Cardiac fibroblast (primary cell): ENCODE measurements around the gene MAGI1.
A peak's percentile ranks its signal among the peaks of the same experiment; 100 is the strongest.

ENCODE experiments used
- DNase-seq, 2 donors: peaks; one replicate each; pipeline versions ENCODE4 v3.0.0 to v3.0.0-alpha.2; 2010; ENCODE audit warnings: low read depth in 2 of 2
- H3K4me3 ChIP-seq, 2 donors: replicated peaks in 1 of 2; 1 replicate in 1 of 2; 2 replicates in 1 of 2; pipeline ENCODE4 v1.5.1; 2011; ENCODE audit warnings: low read depth in 2 of 2, low read length in 2 of 2, mild to moderate bottlenecking in 2 of 2, moderate library complexity in 1 of 2
- TF ChIP-seq, protein P1 (sequence below): IDR thresholded peaks from one replicate; pipeline ENCODE4 v1.5.1; 2011; ENCODE audit warnings: low read depth, mild to moderate bottlenecking, low read length, inconsistent platforms

MAGI1 gene

DNA sequence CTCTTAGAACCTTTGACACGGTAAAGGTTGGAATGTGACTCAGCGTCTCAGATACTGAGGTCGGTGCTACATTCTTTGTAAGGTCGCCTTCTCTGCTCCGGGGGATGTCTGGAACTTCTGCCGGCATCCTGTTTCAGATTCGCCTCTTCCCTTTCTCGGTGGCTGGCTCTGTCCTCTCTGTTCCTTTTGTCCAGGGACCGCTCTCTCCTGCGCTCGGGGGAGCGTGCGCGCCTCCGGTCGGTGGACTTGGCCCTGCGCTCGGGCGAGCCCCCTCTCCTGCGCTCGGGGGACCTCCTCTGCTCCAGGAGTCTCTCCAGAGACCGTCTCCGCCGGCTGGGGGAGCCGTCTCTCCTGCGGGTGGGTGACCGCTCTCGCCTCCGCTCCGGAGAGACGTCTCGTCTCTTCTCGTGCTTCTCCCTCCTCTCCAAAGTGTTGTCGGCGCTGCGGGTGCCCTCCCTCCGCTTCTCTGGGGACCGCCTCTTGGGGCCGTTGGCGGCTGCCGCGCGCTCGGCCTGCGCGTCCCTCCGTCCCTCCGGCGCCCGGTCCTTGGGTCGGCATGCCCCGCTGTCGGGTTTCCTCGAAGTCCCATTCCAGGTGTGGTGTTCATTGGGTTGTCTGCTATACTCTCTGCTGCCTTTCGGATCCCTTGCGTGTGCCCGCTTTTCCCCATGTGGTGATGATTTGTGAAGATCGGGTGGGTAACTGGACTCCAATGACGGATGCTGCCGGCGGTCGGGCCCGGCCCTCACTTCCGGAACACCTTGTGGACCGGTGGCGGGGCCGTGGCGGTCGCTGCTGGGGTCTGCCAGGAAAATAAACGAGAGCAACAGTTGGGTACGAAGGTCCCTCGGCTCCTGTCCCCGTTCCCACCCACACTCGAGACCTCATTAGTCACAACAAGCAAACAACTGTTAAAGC, 682.1 kb downstream of the MAGI1 start:
- H3K4me3 ChIP-seq: peak overlapping the region; percentile 21 to 38
- TF ChIP-seq, protein P1, sequence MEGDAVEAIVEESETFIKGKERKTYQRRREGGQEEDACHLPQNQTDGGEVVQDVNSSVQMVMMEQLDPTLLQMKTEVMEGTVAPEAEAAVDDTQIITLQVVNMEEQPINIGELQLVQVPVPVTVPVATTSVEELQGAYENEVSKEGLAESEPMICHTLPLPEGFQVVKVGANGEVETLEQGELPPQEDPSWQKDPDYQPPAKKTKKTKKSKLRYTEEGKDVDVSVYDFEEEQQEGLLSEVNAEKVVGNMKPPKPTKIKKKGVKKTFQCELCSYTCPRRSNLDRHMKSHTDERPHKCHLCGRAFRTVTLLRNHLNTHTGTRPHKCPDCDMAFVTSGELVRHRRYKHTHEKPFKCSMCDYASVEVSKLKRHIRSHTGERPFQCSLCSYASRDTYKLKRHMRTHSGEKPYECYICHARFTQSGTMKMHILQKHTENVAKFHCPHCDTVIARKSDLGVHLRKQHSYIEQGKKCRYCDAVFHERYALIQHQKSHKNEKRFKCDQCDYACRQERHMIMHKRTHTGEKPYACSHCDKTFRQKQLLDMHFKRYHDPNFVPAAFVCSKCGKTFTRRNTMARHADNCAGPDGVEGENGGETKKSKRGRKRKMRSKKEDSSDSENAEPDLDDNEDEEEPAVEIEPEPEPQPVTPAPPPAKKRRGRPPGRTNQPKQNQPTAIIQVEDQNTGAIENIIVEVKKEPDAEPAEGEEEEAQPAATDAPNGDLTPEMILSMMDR: no peak
- DNase-seq: peak in 1 of 2 donors; percentile 20

DNA sequence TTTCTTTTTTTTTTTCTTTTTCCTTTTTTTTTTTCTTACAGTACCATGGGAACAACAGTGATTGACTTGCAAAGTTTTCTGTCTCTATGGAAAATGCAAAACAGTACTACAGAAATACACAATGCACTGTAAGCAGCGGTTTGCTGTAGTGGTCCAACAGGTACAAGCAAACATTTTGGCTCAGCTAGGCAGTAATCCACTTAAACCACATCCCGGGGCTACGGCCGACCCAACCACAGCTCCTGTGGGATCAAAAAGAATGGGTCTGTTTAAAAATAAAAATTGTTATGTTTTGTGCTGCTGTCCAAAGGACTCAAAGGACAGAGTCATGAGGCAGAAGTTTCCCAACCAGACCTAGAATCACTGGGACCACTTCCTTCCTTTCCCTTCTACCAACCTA, 683.8 kb downstream of the MAGI1 start:
- DNase-seq: no peak
- no peak overlapping the region for H3K4me3 ChIP-seq
- TF ChIP-seq, protein P1: no peak

DNA sequence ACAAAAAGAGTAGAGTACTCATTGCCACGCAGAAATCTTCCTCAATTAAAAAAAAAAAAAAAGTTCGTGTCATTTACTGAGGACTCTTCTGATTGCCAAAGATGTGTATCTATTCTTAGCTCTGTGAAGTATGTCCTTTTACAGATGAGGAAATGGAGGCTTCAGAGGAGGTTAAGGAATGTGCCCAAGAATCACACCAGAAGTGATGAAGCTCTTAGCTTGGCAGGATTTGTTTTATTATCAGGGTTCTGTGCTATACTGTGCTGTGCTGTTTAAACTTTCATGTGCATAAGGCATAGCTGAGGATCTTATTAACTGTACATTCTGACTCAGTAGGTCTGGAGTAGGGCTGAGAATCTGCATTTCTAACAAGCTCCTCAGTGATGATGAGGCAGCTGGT, 685.8 kb downstream of the MAGI1 start:
- no peak overlapping the region for H3K4me3 ChIP-seq
- TF ChIP-seq, protein P1: no peak
- peak in 1 of 2 donors; percentile 8 for DNase-seq

DNA sequence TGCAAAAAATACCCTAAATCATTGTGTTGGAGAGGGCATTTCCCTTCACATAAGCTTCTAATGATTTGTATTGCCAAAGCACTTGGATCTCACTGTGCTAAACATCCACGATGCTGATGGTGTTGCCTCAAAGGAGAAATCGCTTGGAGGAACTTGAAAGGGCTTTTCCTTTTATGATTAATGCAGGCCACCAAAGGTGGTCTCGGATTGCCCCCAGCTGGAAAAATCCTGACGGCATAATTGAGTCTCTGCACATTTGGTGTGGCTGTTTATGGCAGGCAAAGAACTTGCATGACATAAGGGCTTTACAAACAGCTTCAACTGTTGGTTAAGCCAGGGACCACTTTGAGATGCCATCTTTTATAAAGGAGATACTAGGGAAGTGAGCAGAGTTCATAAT, 687.0 kb downstream of the MAGI1 start:
- no peak overlapping the region for H3K4me3 ChIP-seq
- no peak for DNase-seq
- TF ChIP-seq, protein P1: no peak

DNA sequence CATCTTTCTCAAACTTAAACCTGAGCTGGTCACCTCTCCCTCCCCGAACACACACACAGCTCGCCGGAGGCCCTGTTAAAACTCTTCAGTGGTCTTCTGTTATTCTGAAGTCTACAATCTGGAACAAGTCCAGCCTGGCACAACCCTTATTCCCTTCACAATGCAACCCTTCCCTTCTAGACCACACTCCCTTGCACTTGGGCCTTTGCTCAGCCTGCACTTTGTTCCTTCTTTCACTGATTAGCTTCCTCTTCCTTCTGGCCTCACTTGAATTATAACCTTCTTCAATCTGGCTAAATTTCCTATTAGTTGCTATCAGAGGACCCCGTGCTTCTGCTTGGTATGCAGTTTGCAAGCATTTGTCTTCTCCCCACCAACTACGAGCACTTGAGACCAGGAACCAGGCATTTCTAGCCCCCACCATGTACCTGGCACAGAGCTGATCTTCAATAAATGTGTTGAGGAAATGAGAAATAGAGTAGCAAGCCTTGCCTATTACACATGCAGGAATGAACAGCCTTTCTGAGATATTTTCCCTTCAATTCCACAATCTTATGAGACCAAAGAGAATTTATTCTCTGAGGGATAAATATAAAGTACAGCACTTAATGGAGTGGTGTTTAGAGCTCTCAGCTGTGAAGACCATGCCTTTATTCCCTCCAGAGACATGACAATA, 687.8 kb downstream of the MAGI1 start:
- H3K4me3 ChIP-seq: no peak overlapping the region

DNA sequence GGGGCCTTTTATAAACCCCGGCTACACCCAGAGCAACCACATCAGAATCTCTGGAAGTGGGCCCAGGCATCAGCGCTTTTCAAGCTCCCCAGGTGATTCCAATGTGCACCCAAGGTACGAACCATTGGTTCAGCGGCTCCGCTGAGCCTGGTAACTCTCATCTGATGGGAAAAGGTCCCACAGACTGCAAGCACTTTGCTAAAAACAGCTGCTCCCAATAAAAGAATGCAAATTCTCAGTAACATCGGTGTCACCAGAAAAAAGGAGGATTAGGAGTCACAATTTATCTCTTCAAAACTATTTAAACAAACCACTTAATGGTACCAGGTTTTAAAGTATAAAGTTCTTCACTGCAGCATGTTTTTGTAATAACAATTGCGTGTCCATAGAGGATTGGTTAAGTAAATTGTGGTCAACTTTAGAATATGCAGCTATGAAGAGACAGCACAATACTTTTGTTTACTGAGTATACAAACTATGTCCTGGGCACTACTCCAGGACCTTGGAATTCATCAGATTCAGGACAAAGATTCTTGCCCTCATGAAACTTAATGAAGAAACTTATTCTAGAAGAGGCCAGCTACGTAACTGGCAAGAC, 690.2 kb downstream of the MAGI1 start:
- H3K4me3 ChIP-seq: no peak overlapping the region
- TF ChIP-seq, protein P1: no peak
- DNase-seq: peak; percentile 58 to 65

More for the DNA sequence above, 687.8 kb downstream of the MAGI1 start:
- no peak for DNase-seq
- TF ChIP-seq, protein P1: no peak
